HG03064 (cell line): Measurements from ENCODE around the gene ATAD1.

Experiments used
- ATAC-seq: cut with Tn5 transposase; IDR thresholded peaks from one replicate; pipeline ENCODE4 v1.9.1; 2021; ENCODE audit warnings: low read depth; ENCODE audit not compliant: unreplicated experiment

ATAD1 gene

DNA sequence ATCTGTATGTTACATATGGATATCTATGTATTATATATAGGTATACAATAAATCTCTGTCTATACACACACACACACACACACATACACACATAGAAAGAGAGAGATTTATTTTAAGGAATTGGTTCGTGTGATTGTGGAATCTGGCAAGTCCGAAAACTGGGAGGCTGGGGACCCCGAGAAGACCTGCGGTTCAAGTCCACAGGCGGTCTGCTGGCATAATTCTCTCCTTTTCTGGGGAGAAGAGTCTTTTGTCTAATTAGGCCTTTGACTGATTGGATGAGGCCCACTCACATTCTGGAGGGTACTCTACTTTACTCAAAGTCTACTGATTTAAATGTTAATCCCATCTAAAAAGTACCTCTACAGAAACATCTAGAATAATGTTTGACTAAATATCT is 93.2 kb downstream of the ATAD1 start:
- no peak for ATAC-seq

DNA sequence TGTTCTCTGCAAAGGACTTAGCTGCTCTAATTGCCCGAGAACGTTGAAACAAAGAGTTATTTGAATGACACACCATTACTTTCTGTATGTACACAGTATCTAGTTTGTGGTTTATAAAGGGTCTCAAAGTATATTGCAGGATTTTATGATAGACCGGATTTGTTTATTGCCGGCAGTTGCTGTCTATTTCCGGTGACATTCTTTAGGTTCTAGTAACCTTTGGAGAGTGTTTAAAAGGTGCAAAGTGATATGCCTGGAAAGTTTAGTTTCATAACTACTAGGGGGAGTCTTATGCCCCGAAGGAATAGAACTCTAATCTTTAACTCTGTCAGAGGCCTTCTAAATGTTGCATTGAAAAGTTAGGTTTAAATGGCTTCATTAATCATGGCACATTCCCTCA is 94.5 kb downstream of the ATAD1 start:
- no peak for ATAC-seq

DNA sequence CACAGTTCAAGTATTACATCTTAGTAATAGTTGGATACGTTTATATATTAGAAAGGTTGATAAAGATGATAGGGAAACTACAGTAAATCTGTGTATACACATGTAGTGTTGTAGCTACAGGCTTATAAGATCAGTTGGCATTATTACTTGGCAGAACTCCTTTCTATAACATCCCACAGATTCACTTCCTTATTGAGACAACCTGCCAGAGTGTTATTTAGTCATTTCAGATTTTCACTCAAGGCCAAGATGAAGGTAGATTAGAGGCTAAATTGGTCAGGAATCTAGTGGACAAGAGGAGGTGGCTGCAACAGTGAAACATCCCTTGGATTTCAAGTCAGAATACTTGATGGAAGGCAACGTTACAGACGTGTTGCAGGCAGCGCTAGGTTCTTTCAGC is 95.3 kb downstream of the ATAD1 start:
- ATAC-seq: no peak

DNA sequence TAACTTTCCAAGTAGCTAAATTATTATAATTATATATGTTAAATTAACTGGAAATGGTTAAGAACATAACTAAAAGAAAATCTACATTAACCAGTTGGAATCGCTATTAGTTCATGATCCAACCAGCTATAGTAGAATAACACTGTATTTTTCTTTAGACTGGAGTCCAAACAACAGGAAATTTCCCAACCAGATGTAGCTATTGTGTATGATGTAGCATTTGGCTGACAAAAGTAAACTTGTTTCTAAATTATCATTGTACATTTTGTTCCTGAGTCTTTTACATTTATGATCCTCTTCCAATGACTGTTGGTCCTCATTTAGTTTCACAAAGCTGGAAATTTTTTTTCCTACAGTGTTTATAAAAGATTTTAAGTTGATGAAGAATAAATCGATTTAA is 96.2 kb downstream of the ATAD1 start:
- no peak for ATAC-seq

DNA sequence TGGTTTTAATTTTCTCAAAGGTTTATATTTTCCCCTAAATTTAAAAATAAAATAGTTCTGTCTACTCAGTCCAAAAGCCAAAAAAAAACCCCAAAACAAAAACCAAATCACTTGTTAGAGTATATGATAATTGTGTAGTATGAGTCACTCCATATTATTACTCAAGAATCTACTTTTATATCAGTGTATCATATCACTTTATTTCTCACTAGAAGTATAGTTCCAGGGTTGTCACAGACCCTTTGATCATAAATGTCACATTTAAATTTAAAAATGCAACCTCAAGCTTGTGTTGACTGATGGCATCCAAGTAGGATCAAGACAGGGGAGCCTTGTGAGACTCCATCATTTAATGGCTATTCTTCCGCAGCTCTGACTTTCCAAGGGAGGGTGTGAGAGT is 97.4 kb downstream of the ATAD1 start:
- no peak for ATAC-seq

DNA sequence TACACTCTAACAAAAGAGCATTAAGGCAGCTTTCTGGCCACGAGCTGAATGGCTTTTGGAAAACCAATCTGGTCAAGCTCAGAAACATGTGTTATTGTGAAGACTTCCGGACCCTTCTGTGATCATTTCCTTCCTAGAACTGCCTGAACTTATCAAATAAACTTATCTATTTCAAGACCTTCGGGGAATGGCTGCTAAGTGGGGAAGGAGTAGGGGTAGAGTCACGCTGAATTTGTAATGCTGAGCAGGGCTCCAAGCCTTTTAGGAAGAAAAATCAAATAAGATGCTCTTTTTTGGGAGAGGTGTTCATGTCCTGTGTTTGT is 101.7 kb downstream of the ATAD1 start:
- ATAC-seq: no peak

DNA sequence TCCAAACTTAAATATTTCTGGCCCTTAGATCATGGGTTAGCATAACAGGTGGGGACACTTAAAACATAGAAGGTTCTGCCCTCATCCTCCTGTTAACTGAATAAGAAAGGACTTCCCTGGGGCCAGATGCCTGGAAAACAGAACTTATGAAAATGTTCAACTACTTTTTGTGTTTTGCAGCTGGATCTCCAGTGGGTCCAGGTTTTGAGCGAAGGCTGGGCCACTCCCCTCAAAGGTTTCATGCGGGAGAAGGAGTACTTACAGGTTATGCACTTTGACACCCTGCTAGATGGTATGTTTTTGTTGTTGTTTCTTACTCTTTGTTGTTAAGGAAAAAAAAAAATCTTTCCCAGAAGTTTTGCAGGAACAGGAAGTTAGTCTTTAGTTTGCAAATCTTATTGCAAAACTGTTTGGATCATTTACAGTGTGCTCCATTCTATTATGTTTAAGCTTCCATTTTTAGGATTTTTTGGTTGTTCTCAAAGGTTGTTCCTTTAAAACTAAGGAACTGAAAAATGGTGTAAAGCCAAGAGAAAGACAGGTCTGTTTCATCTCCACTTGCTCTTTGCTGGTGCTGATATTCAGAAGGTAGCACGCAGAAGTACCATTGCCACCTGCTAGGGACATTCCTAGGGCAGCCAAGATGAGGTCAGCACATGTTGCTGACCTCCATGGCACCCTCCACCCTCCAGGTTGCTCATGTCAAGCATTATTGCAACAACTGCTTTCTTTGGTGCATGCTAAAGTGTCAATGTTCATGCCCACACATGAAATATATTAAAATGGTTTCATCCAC is 102.3 kb downstream of the ATAD1 start:
- ATAC-seq: no peak

DNA sequence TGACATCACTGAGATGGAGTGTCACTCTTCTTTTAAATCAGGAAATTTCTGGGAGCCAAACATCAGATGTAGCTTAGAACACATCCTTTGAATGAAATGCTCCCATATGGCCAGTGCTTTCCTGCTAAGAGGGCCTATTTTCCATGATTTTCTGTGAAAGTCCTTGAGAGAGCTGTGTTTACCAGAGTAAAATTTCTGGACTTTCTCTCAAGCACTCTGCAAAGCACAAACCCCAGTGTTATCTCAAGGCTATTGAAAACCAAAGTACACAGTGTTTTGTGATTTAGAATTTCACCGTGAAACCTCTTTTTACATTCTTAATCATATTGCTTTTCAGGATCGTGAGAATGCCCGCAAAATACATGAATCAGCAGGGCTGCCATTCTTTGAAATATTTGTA is 104.3 kb downstream of the ATAD1 start:
- ATAC-seq: no peak

DNA sequence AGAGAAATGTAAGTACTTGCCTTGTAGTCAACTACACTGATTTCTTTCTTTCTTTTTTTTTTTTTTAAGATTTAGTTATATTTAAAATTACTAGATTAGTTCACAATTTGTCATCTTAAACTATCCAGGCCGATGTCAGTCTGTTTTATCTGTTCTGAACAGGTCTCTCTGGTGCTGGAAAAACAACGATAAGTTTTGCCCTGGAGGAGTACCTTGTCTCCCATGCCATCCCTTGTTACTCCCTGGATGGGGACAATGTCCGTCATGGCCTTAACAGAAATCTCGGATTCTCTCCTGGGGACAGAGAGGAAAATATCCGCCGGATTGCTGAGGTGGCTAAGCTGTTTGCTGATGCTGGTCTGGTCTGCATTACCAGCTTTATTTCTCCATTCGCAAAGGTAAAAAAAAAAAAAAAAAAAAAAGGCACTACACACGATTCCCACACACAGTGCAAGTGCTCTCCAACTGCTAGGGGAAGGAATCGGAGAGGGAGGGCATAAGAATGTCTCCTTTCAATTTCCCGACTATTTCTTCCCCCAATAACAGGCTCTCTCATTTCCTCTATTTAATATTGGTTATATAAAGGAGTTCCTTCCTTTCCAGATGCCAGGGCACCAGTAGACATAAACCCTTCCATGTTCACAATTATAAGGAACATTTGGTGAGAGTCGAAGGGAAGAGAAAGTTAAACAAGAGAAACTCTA is 105.0 kb downstream of the ATAD1 start:
- ATAC-seq: no peak

DNA sequence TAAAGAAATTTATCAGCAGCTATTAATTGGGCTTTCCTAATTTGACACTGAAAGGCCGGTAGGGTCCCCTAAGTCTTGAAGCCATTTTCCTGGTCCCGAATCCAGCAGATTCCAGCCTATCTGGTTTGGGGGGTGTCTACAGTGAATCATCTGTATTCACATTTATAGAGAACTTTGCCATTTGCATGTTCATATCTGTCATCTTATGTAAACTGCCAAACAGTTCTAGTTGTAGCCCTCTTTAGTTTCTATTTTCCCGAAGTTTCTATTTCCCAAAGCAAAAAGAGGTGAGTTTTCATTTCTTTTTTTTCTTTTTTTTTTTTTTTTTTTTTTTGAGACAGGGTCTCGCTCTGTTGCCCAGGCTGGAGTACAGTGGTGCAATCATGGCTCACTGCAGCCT is 110.8 kb downstream of the ATAD1 start:
- no peak for ATAC-seq

DNA sequence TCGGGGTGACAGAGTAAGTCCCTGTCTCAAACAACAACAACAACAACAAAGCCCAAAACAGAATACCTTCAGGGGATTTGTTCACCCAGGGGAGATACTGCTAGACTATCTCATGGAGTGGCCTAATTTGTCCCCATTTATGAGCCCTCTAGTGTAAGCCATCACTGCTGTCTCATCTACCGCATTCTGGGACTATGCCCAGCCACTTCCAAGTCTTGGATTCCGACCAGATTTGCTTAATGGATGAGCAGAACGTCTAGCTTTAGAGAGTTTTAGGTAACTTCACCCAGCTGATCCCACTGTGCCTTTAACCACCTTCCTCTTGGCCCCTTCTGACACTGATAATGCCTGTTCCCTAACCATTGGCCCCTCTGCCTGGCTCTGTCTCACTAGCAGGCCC is 111.3 kb downstream of the ATAD1 start:
- no peak for ATAC-seq

DNA sequence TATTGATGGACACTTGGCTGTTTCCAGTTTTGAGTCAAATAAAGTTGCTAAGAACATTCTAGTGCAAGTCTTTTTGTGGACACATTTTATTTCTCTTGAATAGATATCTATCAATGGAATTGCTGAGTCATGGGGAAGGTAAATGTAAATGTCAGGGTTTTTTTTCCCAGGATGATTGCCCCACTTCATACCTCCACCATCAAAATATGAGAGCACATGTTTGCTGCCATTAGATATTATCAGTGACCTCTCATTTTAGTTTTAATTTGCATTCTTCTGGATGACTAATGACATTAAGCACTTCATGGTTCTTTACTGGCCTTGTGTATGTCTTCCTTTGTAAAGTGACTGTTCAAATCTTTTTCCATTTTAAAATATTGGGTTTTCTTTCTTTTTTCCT is 112.7 kb downstream of the ATAD1 start:
- ATAC-seq: no peak

DNA sequence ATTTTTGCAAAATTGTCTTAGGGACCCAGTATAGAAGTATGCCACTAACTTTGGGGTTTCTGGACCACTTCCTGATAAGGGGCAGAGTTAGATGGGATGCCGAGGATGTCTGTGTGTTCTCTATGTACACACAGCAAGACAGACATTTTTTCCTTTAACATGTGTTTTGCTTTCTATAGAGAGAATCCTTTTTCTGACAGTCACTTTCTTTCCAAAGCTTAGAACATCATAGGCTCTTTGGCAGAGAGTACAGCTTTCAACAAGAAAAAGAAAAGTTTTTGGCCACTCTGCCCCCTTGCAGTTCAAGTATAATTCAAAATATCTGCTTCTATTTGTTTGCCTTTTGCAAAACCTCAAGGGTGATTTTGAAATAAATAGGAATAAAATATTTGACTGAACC is 114.3 kb downstream of the ATAD1 start:
- no peak for ATAC-seq

DNA sequence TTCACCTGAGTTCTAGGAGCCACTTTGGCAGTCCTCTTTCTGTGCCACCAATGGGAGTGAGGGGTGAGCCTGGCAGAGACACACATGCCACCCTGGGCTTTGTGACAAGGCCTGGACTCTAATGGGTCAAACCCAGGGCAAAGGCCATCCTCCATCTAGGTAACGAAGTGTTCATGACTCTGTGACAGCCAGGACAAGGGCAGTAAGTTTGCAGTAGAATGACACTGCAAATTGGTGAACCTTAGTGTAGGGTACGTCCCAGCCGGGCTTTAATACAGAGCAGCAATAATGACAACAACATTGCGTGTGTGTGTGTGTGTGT is 115.1 kb downstream of the ATAD1 start:
- ATAC-seq: no peak

DNA sequence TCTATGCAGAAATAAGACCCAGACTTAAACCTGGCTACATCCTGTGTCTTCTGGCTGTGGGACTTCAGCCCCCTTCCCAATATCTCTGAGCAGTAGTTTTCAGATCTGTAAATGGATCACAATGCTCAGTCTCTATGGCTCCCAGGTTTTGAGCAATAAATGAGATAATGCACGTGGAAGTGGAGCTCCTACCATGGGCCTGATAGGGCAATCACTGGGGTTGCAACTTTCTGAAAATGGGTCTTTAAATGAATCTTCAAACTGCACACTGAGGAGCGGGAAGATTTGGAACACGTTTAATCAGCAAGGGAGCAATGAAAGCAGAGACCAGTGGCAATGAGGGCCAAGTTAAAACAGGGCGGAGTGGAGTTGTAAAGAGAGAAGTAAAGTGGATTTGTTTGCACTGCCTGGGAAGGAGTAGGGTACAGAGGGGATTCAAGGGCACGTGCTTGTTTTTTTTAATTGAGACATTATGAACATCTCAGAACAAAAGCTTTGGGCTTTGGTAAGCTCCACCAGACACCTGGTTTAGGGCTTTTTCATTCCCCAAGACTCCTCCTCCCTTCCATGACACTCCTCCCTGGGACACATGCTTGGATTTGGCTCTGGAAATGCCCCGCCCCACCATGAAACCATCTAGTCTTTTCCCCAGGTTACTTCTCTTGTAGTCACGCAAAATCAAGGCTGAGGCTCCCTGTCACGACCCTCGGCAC is 115.6 kb downstream of the ATAD1 start:
- no peak for ATAC-seq
